GM12878 (cell line): Measurements from ENCODE around the gene NAT9.

Source experiments
- CBX3 ChIP-seq: fragments of 200-600 bp; sonication (generic); IDR thresholded peaks from 2 replicates; pipeline ENCODE4 v1.6.1; 2016; ENCODE audit warnings: low read depth, borderline replicate concordance
- FOXK2 ChIP-seq: fragments of 450-650 bp; IDR thresholded peaks from 2 replicates; pipeline ENCODE4 v1.6.1; 2017; ENCODE audit warnings: mild to moderate bottlenecking, moderate library complexity
- TF ChIP-seq, protein P1 (sequence below): fragments of 450-650 bp; IDR thresholded peaks from 2 replicates; pipeline ENCODE4 v1.6.1; 2017; ENCODE audit warnings: antibody characterized with exemption, mild to moderate bottlenecking, moderate library complexity
- TF ChIP-seq, protein P2 (sequence below): IDR thresholded peaks from 2 replicates; pipeline ENCODE4 v1.6.1; 2011; ENCODE audit warnings: mild to moderate bottlenecking, low read depth, low read length, moderate library complexity; ENCODE audit not compliant: insufficient replicate concordance

DNA sequence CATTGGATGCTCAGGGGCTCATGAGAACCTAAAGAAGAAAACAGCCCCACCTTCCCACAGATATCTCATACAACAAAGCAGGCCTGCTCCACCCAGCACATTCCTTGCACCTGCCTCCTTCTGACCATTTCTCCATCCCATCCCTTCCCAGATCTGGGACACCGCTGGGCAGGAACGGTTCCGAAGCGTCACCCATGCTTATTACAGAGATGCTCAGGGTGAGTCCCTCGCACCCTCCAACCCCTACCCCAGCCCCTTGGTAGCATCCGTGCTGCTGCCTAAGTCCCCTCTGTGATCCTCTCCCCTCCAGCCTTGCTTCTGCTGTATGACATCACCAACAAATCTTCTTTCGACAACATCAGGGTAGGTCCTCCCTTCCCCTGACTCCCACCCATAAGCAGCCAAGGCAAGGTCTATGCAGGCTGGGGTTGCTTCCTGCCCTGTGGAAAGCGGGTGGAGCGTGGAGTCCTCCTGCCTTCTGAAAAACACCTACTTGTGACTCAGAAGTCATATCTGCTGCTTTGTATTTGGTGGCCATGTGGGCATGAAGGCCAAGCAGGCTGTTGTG, 33.1 kb downstream of the NAT9 start:
- TF ChIP-seq, protein P1, sequence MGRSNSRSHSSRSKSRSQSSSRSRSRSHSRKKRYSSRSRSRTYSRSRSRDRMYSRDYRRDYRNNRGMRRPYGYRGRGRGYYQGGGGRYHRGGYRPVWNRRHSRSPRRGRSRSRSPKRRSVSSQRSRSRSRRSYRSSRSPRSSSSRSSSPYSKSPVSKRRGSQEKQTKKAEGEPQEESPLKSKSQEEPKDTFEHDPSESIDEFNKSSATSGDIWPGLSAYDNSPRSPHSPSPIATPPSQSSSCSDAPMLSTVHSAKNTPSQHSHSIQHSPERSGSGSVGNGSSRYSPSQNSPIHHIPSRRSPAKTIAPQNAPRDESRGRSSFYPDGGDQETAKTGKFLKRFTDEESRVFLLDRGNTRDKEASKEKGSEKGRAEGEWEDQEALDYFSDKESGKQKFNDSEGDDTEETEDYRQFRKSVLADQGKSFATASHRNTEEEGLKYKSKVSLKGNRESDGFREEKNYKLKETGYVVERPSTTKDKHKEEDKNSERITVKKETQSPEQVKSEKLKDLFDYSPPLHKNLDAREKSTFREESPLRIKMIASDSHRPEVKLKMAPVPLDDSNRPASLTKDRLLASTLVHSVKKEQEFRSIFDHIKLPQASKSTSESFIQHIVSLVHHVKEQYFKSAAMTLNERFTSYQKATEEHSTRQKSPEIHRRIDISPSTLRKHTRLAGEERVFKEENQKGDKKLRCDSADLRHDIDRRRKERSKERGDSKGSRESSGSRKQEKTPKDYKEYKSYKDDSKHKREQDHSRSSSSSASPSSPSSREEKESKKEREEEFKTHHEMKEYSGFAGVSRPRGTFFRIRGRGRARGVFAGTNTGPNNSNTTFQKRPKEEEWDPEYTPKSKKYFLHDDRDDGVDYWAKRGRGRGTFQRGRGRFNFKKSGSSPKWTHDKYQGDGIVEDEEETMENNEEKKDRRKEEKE: no peak
- TF ChIP-seq, protein P2, sequence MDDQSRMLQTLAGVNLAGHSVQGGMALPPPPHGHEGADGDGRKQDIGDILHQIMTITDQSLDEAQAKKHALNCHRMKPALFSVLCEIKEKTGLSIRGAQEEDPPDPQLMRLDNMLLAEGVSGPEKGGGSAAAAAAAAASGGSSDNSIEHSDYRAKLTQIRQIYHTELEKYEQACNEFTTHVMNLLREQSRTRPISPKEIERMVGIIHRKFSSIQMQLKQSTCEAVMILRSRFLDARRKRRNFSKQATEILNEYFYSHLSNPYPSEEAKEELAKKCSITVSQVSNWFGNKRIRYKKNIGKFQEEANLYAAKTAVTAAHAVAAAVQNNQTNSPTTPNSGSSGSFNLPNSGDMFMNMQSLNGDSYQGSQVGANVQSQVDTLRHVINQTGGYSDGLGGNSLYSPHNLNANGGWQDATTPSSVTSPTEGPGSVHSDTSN: no peak
- no peak for TF ChIP-seq CBX3
- TF ChIP-seq FOXK2: no peak
